Hepatocyte (in vitro differentiated cells): Measurements from ENCODE around the gene OSGIN1. TPM values are rescaled to one million over a fixed set of nuclear protein-coding genes. Genes with fewer than 3 reads are reported as not detected.

Experiments
- DNase-seq: peaks from one replicate; pipeline ENCODE4 v3.0.0-alpha.2; 2016; ENCODE audit warnings: low spot score
- H2AFZ ChIP-seq: fragments of 200-600 bp; sonication (generic); 2 replicates; pipeline ENCODE4 v1.6.0; 2016; ENCODE audit warnings: antibody characterized with exemption, mild to moderate bottlenecking
- H3K27ac ChIP-seq: fragments of 200-600 bp; sonication (generic); 2 replicates; pipeline ENCODE4 v1.5.1; 2016; ENCODE audit warnings: mild to moderate bottlenecking
- H3K27me3 ChIP-seq: fragments of 200-600 bp; sonication (generic); 2 replicates; pipeline ENCODE4 v1.6.1; 2016
- H3K36me3 ChIP-seq: fragments of 200-600 bp; sonication (generic); replicated peaks from 2 replicates; pipeline ENCODE4 v1.5.1; 2016; ENCODE audit warnings: low read depth; ENCODE audit not compliant: insufficient read depth
- H3K4me1 ChIP-seq: fragments of 200-600 bp; sonication (generic); 2 replicates; pipeline ENCODE4 v1.5.1; 2016; ENCODE audit warnings: mild to moderate bottlenecking, moderate library complexity; ENCODE audit not compliant: insufficient read depth
- H3K4me2 ChIP-seq: fragments of 200-600 bp; sonication (generic); 2 replicates; pipeline ENCODE4 v1.6.0; 2016
- H3K4me3 ChIP-seq: fragments of 200-600 bp; sonication (generic); 2 replicates; pipeline ENCODE4 v1.5.1; 2016; ENCODE audit warnings: mild to moderate bottlenecking
- H3K79me2 ChIP-seq: fragments of 200-600 bp; sonication (generic); 2 replicates; pipeline ENCODE4 v1.6.0; 2017; ENCODE audit warnings: mild to moderate bottlenecking
- H3K9me2 ChIP-seq: fragments of 200-600 bp; sonication (generic); replicated peaks from 2 replicates; pipeline ENCODE4 v1.6.0; 2017; ENCODE audit warnings: mild to moderate bottlenecking; ENCODE audit not compliant: insufficient read depth
- H3K9me3 ChIP-seq: fragments of 200-600 bp; sonication (generic); 2 replicates; pipeline ENCODE4 v1.5.1; 2016; ENCODE audit warnings: low read depth, mild to moderate bottlenecking
- H4K20me1 ChIP-seq: fragments of 200-600 bp; sonication (generic); 2 replicates; pipeline ENCODE4 v1.6.0; 2016; ENCODE audit warnings: mild to moderate bottlenecking; ENCODE audit not compliant: insufficient read depth, poor library complexity, severe bottlenecking
- CTCF ChIP-seq: fragments of 200-600 bp; sonication (generic); IDR thresholded peaks from 2 replicates; pipeline ENCODE4 v1.5.1; 2016; ENCODE audit warnings: antibody characterized with exemption, mild to moderate bottlenecking; ENCODE audit not compliant: poor library complexity
- EZH2 ChIP-seq: fragments of 200-600 bp; sonication (generic); IDR thresholded peaks from 2 replicates; pipeline ENCODE4 v1.6.1; 2016; ENCODE audit warnings: antibody characterized with exemption, mild to moderate bottlenecking, borderline replicate concordance
- EZH2phosphoT487 ChIP-seq: fragments of 200-600 bp; sonication (generic); IDR thresholded peaks from one replicate; pipeline ENCODE4 v1.6.1; 2018; ENCODE audit warnings: antibody characterized with exemption, mild to moderate bottlenecking, low read depth, moderate library complexity; ENCODE audit not compliant: unreplicated experiment, severe bottlenecking
- WGBS: methylation state at CpG from one replicate; pipeline ENCODE4 v1.1.6; 2016; ENCODE audit warnings: low lambda C conversion rate; ENCODE audit errors: missing lambda C conversion rate; 5-methylcytosine and 5-hydroxymethylcytosine counted together
- polyA plus RNA-seq: library from polyadenylated mRNA; unstranded; fragments of >200 nt; fragmentation: Nextera tagmentation; extraction: Ambion mirVana; gene quantifications from 2 replicates; pipeline ENCODE4 v1.2.1, GENCODE V29; 2016
- total RNA-seq: library from RNA; depleted of rRNA; stranded (reverse); fragments of >200 nt; gene quantifications from 2 replicates; pipeline ENCODE4 v1.2.3, GENCODE V29; 2014

The OSGIN1 gene
- total and polyA plus RNA-seq, 2 experiments from 2014 or later: 1.9 to 10.0 TPM

- no peaks in the 10 kb centered on the region for H4K20me1 ChIP-seq
- no peak overlapping the region for H3K4me2 ChIP-seq
- peaks cover 12% of the 10 kb centered on the region for H3K4me1 ChIP-seq
- no peaks in the 10 kb centered on the region for H3K27me3 ChIP-seq
- no peak overlapping the region for H3K27ac ChIP-seq
- H3K79me2 ChIP-seq: no peaks in the 10 kb centered on the region
- H3K9me3 ChIP-seq: no peaks in the 10 kb centered on the region
- DNase-seq: peak; percentile 87
- H2AFZ ChIP-seq: no peak overlapping the region
- no peak overlapping the region for H3K4me3 ChIP-seq
- no peaks in the 10 kb centered on the region for H3K36me3 ChIP-seq
- H3K9me2 ChIP-seq: no peaks in the 10 kb centered on the region
- WGBS: 51% methylated on average over 22 of the region's 22 CpGs
- TF ChIP-seq EZH2 (no peak), CTCF (peak; percentile 85), EZH2phosphoT487 (no peak)
Observed at GRCh38 chr16:83956336-83957289, 3.6 kb downstream of the OSGIN1 start.

GRCh38 chr16:83957296-83957855 is 4.3 kb downstream of the OSGIN1 start:
- Histone ChIP-seq H3K4me3 (no peak overlapping the region), H3K4me1 (peaks cover 10% of the 10 kb centered on the region), H3K27ac (no peak overlapping the region), H3K9me2 (no peaks in the 10 kb centered on the region), H2AFZ (no peak overlapping the region), H3K4me2 (no peak overlapping the region), H3K9me3 (no peaks in the 10 kb centered on the region), H3K79me2 (no peaks in the 10 kb centered on the region), H3K36me3 (no peaks in the 10 kb centered on the region), H4K20me1 (no peaks in the 10 kb centered on the region), H3K27me3 (no peaks in the 10 kb centered on the region)
- TF ChIP-seq EZH2 (no peak), CTCF (no peak), EZH2phosphoT487 (no peak)
- DNase-seq: no peak
- WGBS: 97% methylated on average over 13 of the region's 14 CpGs

- Histone ChIP-seq H3K9me2 (no peaks in the 10 kb centered on the region), H3K79me2 (no peaks in the 10 kb centered on the region), H3K4me1 (peaks cover 5% of the 10 kb centered on the region), H3K27ac (no peak overlapping the region), H3K27me3 (no peaks in the 10 kb centered on the region), H3K9me3 (no peaks in the 10 kb centered on the region), H2AFZ (no peak overlapping the region), H3K4me2 (no peak overlapping the region), H4K20me1 (no peaks in the 10 kb centered on the region), H3K4me3 (no peak overlapping the region), H3K36me3 (no peaks in the 10 kb centered on the region)
- DNase-seq: no peak
- TF ChIP-seq EZH2phosphoT487 (no peak), CTCF (no peak), EZH2 (no peak)
- 75% methylated on average over 21 of the region's 21 CpGs for WGBS
Observed at GRCh38 chr16:83958137-83958845, 5.3 kb downstream of the OSGIN1 start.
